AG09319 (cell line): ENCODE data around the gene TSC22D1.
"Not testable (repeated sequence)": the region's sequence is repeated elsewhere in the genome, so short reads cannot be mapped to it uniquely, and the experiment has no call there.

Experiments
- DNase-seq: peaks from one replicate; pipeline ENCODE4 v3.0.0-alpha.2; 2010; ENCODE audit warnings: low read depth; ENCODE audit errors: extremely low read depth
- TF ChIP-seq, protein P1 (sequence below): IDR thresholded peaks from 2 replicates; pipeline ENCODE4 v1.5.1; 2011; ENCODE audit warnings: low read depth, mild to moderate bottlenecking, inconsistent platforms, low read length, moderate library complexity

Gene TSC22D1

DNA sequence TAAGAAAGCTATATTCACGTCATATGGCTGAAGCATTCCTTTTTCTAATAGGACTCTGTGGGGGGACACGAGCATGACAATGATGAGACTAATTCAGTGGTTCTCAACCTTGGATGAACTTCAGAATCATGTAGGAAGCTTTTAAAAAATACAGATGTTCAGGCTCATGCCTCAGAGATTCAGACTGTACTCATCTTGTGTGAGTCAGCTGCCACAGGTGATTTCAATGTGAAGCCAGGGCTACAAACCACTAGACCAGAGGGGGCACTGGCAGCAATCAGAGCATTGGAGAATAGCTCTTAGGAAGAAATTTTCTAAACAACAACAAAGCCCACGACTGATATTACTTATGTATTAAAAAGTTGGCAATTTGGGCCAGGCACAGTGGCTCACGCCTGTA lies 110.8 kb downstream of the TSC22D1 start:
- TF ChIP-seq, protein P1, sequence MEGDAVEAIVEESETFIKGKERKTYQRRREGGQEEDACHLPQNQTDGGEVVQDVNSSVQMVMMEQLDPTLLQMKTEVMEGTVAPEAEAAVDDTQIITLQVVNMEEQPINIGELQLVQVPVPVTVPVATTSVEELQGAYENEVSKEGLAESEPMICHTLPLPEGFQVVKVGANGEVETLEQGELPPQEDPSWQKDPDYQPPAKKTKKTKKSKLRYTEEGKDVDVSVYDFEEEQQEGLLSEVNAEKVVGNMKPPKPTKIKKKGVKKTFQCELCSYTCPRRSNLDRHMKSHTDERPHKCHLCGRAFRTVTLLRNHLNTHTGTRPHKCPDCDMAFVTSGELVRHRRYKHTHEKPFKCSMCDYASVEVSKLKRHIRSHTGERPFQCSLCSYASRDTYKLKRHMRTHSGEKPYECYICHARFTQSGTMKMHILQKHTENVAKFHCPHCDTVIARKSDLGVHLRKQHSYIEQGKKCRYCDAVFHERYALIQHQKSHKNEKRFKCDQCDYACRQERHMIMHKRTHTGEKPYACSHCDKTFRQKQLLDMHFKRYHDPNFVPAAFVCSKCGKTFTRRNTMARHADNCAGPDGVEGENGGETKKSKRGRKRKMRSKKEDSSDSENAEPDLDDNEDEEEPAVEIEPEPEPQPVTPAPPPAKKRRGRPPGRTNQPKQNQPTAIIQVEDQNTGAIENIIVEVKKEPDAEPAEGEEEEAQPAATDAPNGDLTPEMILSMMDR = no peak
- no peak for DNase-seq

DNA sequence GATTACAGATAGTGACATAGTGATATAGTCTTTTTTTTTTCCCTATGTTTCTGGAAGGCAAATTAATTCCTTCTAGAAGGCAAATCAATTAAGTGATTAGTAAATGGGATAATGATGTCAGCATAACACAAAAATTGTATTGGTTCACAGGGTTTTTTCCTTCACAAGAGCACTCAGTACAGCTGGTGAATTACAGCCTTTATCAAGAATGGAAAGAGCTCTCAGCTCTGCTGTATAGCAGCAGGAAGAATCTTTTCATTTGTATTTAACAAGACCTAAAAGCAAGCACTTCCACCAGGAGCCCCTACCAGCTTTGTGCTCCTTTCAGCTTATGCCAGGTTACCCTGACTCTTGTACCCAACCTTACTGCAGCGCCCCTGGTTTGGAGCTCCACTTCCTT lies 111.7 kb downstream of the TSC22D1 start:
- TF ChIP-seq, protein P1 = no peak
- no peak for DNase-seq

DNA sequence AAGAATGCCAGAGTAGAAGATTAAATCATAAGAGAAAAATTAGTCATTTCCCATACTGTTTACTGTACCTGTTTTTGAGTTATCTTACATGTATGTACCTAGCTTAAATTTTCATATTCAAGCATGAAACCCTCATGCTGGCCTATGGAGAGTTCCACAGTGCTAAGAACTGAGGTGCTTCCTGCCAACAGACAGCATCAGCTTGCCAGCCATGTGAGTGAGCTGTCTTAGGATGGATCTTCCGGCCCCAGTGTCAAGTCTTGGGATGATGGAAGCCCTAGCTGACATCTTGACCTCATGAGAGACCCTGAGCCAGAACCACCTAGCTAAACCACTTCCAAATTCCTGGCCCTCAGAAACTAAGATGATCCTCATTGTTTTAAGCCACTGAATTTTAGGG lies 112.4 kb downstream of the TSC22D1 start:
- TF ChIP-seq, protein P1 = no peak
- no peak for DNase-seq

DNA sequence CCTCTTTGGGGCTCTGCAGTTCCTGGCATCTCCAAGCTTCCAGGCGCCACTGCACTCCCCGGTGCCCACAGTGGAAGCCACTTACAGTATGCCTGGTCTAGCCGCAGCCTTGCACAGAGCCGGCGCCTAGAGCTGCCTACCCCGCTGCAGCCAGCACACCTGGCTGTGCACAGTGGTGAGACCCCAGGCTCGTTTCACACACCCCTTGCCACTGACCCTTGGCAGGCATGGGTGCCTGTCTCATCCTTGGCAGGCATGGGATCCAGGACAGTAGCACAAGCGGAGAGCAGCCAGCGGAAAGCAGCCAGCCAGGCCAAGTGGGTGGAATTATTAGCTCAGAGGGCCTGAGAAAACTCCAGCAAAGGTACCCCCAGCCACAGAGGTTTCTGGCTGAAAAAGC lies 116.5 kb downstream of the TSC22D1 start:
- DNase-seq = no peak
- TF ChIP-seq, protein P1 = no peak

DNA sequence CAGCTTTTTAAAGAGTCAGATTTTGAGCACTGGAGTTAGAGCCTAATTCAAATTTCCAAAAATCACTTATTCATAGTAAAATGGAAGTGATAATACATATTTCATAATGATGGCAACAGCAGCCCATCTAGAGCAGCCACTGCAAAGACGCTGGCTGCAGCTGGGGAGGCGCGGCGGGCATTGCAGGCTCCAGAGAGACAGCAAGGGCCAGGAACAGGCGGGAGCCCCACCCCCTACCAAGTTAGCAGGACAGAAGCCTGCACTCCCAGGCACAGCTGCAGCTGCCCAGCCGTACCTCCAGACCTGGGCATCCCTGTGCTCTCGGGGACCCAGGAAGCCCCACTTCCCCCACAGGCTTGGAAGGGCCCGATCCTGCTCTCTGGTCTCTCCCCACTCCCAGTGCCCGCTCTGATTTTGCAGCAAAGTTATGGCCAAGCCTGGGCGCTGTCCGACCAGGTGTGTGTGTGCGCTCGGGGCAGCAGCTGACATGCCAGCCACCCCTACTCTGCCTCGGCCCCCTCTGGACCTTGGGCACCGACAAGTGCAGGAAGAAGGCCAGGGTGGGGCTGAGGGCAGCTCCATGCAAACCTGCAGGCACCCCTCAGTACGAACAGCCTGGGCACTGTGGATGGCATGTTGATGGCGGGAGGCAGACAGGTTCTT lies 117.7 kb downstream of the TSC22D1 start:
- TF ChIP-seq, protein P1 = no peak

DNA sequence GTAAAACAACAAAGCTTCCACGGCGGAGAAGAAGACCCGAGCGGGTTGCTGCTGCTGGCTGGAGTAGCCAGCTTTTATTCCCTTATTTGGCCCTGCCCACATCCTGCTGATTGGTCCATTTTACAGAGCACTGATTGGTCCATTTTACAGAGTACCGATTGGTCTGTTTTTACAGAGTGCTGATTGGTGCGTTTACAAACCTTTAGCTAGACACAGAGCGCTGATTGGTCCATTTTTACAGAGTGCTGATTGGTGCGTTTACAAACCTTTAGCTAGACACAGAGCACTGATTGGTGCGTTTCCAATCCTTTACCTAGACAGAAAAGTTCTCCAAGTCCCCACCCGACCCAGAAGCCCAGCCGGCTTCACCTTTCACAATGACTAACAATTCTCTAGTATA lies 119.9 kb downstream of the TSC22D1 start:
- DNase-seq = not testable (repeated sequence)

More for the DNA sequence above, 117.7 kb downstream of the TSC22D1 start:
- DNase-seq = no peak

DNA sequence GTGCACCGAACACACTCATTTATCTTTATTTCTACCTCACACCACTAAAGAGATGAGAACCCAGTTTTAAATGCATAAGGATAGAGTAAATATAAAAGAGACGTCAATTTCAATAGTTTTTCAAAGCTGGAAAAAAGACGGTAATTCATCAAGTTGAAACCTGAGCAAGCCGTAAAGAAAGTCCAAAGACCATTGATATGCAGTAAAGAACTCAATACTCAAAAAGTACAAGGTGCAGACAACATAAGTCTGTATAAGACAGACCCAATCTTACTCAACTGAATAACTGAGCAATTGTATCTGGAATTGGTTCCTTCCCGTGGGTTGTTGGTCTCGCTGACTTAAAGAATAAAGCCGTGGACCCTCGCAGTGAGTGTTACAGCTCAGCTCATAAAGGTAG lies 120.4 kb downstream of the TSC22D1 start:
- DNase-seq = no peak
- TF ChIP-seq, protein P1 = no peak

DNA sequence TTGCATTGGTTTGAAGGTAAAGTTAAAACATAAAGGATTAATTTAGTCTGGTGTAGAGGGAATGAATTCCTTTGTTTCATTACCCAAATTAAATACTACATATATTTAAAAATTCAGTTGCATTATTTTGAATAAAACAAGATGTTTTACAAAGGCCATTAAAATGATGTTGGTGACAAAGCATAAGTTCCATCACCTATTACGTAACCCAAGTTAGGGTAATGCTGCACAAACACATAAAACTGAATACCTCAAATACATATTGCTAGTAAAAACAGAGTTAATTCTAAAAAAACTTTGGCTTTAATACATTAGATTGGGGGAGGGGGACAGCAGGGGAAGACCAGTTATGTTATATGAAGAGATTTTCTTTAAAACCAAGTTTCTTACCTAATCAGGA lies 122.2 kb downstream of the TSC22D1 start:
- no peak for DNase-seq
- TF ChIP-seq, protein P1 = no peak
